Testis (tissue), 3 donors: ENCODE measurements around the gene SMO. TPM values are rescaled to one million over a fixed set of nuclear protein-coding genes. Genes with fewer than 3 reads are reported as not detected.

Source experiments
- DNase-seq: peaks from one replicate; pipeline ENCODE4 v3.0.0-alpha.2; 2019
- H3K27ac ChIP-seq, 2 donors: fragments of 200-600 bp; sonication (generic); one replicate each; pipeline ENCODE4 v1.5.1; 2019
- H3K27me3 ChIP-seq: fragments of 200-600 bp; sonication (generic); one replicate; pipeline ENCODE4 v1.5.1; 2019
- H3K36me3 ChIP-seq: fragments of 200-600 bp; sonication (generic); one replicate; pipeline ENCODE4 v1.5.1; 2017; ENCODE audit warnings: low read depth; ENCODE audit errors: missing control alignments
- H3K4me1 ChIP-seq: fragments of 200-600 bp; sonication (generic); one replicate; pipeline ENCODE4 v1.5.1; 2019
- H3K4me3 ChIP-seq, 2 donors: fragments of 200-600 bp; sonication (generic); one replicate each; pipeline ENCODE4 v1.5.1; 2017 to 2019
- H3K9me3 ChIP-seq: fragments of 200-600 bp; sonication (generic); one replicate; pipeline ENCODE4 v1.5.1; 2017
- CTCF ChIP-seq, 3 experiments: fragments of 450-650 bp in 2 of 3; fragments of 200-600 bp in 1 of 3; sonication (generic) in 1 of 3; IDR thresholded peaks; one replicate each; pipeline ENCODE4 v1.5.1; 2016 to 2019; ENCODE audit warnings: antibody characterized with exemption in 3 of 3, mild to moderate bottlenecking in 2 of 3, moderate library complexity in 1 of 3
- POLR2A ChIP-seq: fragments of 450-650 bp; IDR thresholded peaks from one replicate; pipeline ENCODE4 v1.6.1; 2017; ENCODE audit warnings: antibody characterized with exemption, mild to moderate bottlenecking, moderate library complexity
- WGBS, 2 donors: methylation state at CpG; one replicate each; pipeline ENCODE4 v1.1.5; 2018; 5-methylcytosine and 5-hydroxymethylcytosine counted together
- intact Hi-C: fragments of 100-400 bp; cut with DNase I; formaldehyde crosslinking; loops from one replicate; pipeline ENCODE4 v1.15.1; 2023; ENCODE audit warnings: low total_unique reads
- polyA plus RNA-seq: library from polyadenylated mRNA; stranded (reverse); fragments of 350-450 nt; fragmentation: Illumina TruSeq; extraction: RNeasy Lipid Tissue Mini Kit (QIAGEN cat#74804); gene quantifications from one replicate; pipeline ENCODE4 v1.2.3, GENCODE V29; 2014; ENCODE audit warnings: low read depth, low replicate concordance; ENCODE audit not compliant: insufficient read depth
- small RNA-seq, 2 donors: library from RNA; depleted of rRNA; stranded (forward); fragments of <200 nt; gene quantifications; one replicate each; pipeline ENCODE3, GENCODE V24; 2016
- total RNA-seq, 2 donors: library from RNA; depleted of rRNA; stranded (reverse); fragments of >200 nt; gene quantifications; one replicate each; pipeline ENCODE4 v1.2.3, GENCODE V29; 2016

The SMO gene
- total and polyA plus RNA-seq, 3 donors from 2014 or later, result 11.9 to 22.8 (median 17.7) TPM

GRCh38 chr7:129257168-129257567 lies 68.7 kb downstream of the SMO start:
- no peak overlapping the region for H3K4me3 ChIP-seq
- no peak for TF ChIP-seq POLR2A
- TF ChIP-seq CTCF (IDR thresholded peaks at IDR 0.05), result no peak
- no peak for DNase-seq
- H3K36me3 ChIP-seq, result no peaks in the 10 kb centered on the region
- intact Hi-C loops, result no loop called here
- H3K9me3 ChIP-seq, result no peaks in the 10 kb centered on the region
- no peak overlapping the region for H3K27ac ChIP-seq
- H3K27me3 ChIP-seq, result no peaks in the 10 kb centered on the region
- H3K4me1 ChIP-seq, result no peaks in the 10 kb centered on the region

GRCh38 chr7:129258649-129259389 lies 70.4 kb downstream of the SMO start:
- H3K27me3 ChIP-seq, result no peaks in the 10 kb centered on the region
- 73 to 78% methylated on average over 4 of the region's 4 CpGs for WGBS, 2 donors
- no peaks in the 10 kb centered on the region for H3K9me3 ChIP-seq
- no peak overlapping the region for H3K4me3 ChIP-seq
- no peak for DNase-seq
- intact Hi-C loops, result no loop called here
- H3K27ac ChIP-seq, result no peak overlapping the region
- no peak for TF ChIP-seq POLR2A
- TF ChIP-seq CTCF (IDR thresholded peaks at IDR 0.05), result no peak
- no peaks in the 10 kb centered on the region for H3K36me3 ChIP-seq
- no peaks in the 10 kb centered on the region for H3K4me1 ChIP-seq

- whole genome bisulfite sequencing, 2 donors, result 75 to 83% methylated on average over 2 of the region's 2 CpGs
- intact Hi-C loops, result no loop called here
- no peaks in the 10 kb centered on the region for H3K27me3 ChIP-seq
- H3K4me3 ChIP-seq, result no peak overlapping the region
- H3K36me3 ChIP-seq, result no peaks in the 10 kb centered on the region
- H3K9me3 ChIP-seq, result no peaks in the 10 kb centered on the region
- TF ChIP-seq POLR2A, result no peak
- no peak for TF ChIP-seq CTCF (IDR thresholded peaks at IDR 0.05)
- DNase-seq, result no peak
- no peaks in the 10 kb centered on the region for H3K4me1 ChIP-seq
- H3K27ac ChIP-seq, result no peak overlapping the region
These were observed 73.9 kb downstream of the SMO start for GRCh38 chr7:129262324-129262723.

Small RNAs within 50 kb of the gene (small RNA-seq; reads per million reads assigned to genes)
- 0 reads per million in 2 donors for gene RNY1P11

Other genes with a start within 250 kb of the SMO start
- 10 to 100 TPM; 52.5 to 55.5 TPM for gene TNPO3, start 133.5 kb upstream of the SMO start, total RNA-seq
- 62.8 TPM for gene TNPO3, start 133.5 kb upstream of the SMO start, polyA plus RNA-seq
- gene TSPAN33, start 43.9 kb upstream of the SMO start, total RNA-seq, result 10 to 100 TPM; 25.7 to 35.7 TPM
- gene TSPAN33, start 43.9 kb upstream of the SMO start, polyA plus RNA-seq, result 35.9 TPM
- gene AHCYL2, start 36.4 kb downstream of the SMO start, total RNA-seq, result 10 to 100 TPM; 46.1 to 61.3 TPM
- gene AHCYL2, start 36.4 kb downstream of the SMO start, polyA plus RNA-seq, result 26.4 TPM
- 10 to 100 TPM; 25.5 to 54.0 TPM for gene STRIP2, start 245.8 kb downstream of the SMO start, total RNA-seq
- 18.8 TPM for gene STRIP2, start 245.8 kb downstream of the SMO start, polyA plus RNA-seq